OCI-LY7 (cell line): Measurements from ENCODE around the gene CCDC102B. TPM values are rescaled to one million over a fixed set of nuclear protein-coding genes. Genes with fewer than 3 reads are reported as not detected.

Experiments
- BruUV-seq: library from RNA; stranded (reverse); fragments of 400-500 nt; replicated peaks from 2 replicates; lab custom pipeline; 2021; lab: Mats Ljungman, UMichigan
- CTCF ChIA-PET: fragments of 300-600 bp; sonication (Branson Sonifier 250); formaldehyde crosslinking; loops from one replicate; lab custom pipeline; 2022; ENCODE audit warnings: antibody characterized with exemption; ENCODE audit not compliant: unreplicated experiment; lab: Charles Lee
- POLR2A ChIA-PET: fragments of 300-600 bp; sonication (Branson Sonifier 250); formaldehyde crosslinking; loops from one replicate; lab custom pipeline; 2022; ENCODE audit warnings: antibody characterized with exemption; lab: Charles Lee
- DNase-seq: peaks from one replicate; pipeline ENCODE4 v3.0.0-alpha.2; 2015; ENCODE audit warnings: low spot score
- H2AFZ ChIP-seq: fragments of 200-600 bp; sonication (generic), shearing (Covaris generic); 2 replicates; pipeline ENCODE4 v1.6.1; 2014; ENCODE audit warnings: mild to moderate bottlenecking, antibody characterized with exemption, low read length, moderate library complexity
- H3K27ac ChIP-seq: fragments of 200-600 bp; sonication (generic); 2 replicates; pipeline ENCODE4 v1.5.1; 2014; ENCODE audit warnings: mixed run types, low read depth, mild to moderate bottlenecking, moderate library complexity, low read length, inconsistent platforms; ENCODE audit not compliant: poor library complexity, severe bottlenecking
- H3K36me3 ChIP-seq: fragments of 200-600 bp; sonication (generic); 2 replicates; pipeline ENCODE4 v1.6.1; 2014; ENCODE audit warnings: mild to moderate bottlenecking, antibody characterized with exemption, low read length, moderate library complexity, mixed read lengths; ENCODE audit not compliant: insufficient read depth
- H3K4me1 ChIP-seq: fragments of 200-600 bp; sonication (generic); 2 replicates; pipeline ENCODE4 v1.5.1; 2014; ENCODE audit warnings: mild to moderate bottlenecking, low read length; ENCODE audit not compliant: insufficient read depth, poor library complexity, severe bottlenecking
- H3K4me2 ChIP-seq: fragments of 200-600 bp; sonication (generic); 2 replicates; pipeline ENCODE4 v1.6.1; 2014; ENCODE audit warnings: mild to moderate bottlenecking, low read length
- H3K4me3 ChIP-seq: fragments of 200-600 bp; sonication (generic); 2 replicates; pipeline ENCODE4 v1.5.1; 2014; ENCODE audit warnings: mild to moderate bottlenecking, low read depth, low read length; ENCODE audit not compliant: poor library complexity, severe bottlenecking
- H3K79me2 ChIP-seq: fragments of 200-600 bp; sonication (generic); 2 replicates; pipeline ENCODE4 v1.6.1; 2016; ENCODE audit warnings: low read depth, mild to moderate bottlenecking, low read length, moderate library complexity, mixed read lengths; ENCODE audit not compliant: insufficient read depth
- H3K9me2 ChIP-seq: fragments of 200-600 bp; sonication (generic); 2 replicates; pipeline ENCODE4 v1.6.1; 2016; ENCODE audit warnings: mild to moderate bottlenecking, low read length, mixed read lengths; ENCODE audit not compliant: insufficient read depth
- H3K9me3 ChIP-seq: fragments of 200-600 bp; sonication (generic); 2 replicates; pipeline ENCODE4 v1.6.1; 2014; ENCODE audit warnings: mild to moderate bottlenecking, mixed run types, low read length, mixed read lengths
- H4K20me1 ChIP-seq: fragments of 200-600 bp; sonication (generic); 2 replicates; pipeline ENCODE4 v1.6.1; 2014; ENCODE audit warnings: mild to moderate bottlenecking, antibody characterized with exemption, low read length, moderate library complexity, mixed read lengths; ENCODE audit not compliant: insufficient read depth
- EZH2phosphoT487 ChIP-seq: fragments of 200-600 bp; sonication (generic); IDR thresholded peaks from 2 replicates; pipeline ENCODE4 v1.6.1; 2018; ENCODE audit warnings: low read depth, borderline replicate concordance, mild to moderate bottlenecking, mixed run types, antibody characterized with exemption, low read length, moderate library complexity, mixed read lengths
- intact Hi-C: fragments of 100-400 bp; cut with micrococcal nuclease; formaldehyde crosslinking; loops from one replicate; pipeline ENCODE4 v1.10.0; 2022; ENCODE audit not compliant: unreplicated experiment
- total RNA-seq, 2 experiments: library from RNA; depleted of rRNA in 1 of 2; stranded (reverse); fragments of >200 nt in 1 of 2; shearing (Covaris generic) in 1 of 2; gene quantifications; 2 replicates each; pipeline ENCODE4 v1.2.3, GENCODE V29; 2014 to 2022
- TF ChIP-seq, protein P1 (sequence below): fragments of 200-600 bp; sonication (generic); conservative IDR thresholded peaks from 2 replicates; pipeline ENCODE4 v1.5.1; 2014; ENCODE audit warnings: mild to moderate bottlenecking, antibody characterized with exemption, low read length, moderate library complexity, mixed read lengths

The CCDC102B gene
- total RNA-seq, 2 experiments from 2014 or later = 0.46 to 0.54 TPM

DNA sequence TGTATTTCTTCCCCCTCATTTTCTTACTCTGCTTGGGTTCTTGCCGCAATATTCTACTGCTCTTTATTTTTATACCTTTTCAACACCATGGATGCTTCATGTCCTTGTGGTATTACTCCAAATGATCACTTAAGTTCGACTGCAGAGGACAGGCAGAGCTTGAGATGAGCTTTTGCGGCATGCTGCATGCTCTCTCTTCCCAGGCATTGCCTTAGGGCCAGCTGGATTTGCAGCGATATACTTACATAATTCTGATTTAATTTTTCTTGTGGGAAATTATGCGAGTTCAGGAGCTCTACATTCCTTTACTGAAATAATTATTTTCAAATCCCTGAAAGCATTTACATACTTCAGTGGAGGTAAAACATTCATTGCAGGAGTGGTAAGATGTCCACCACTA lies 288.1 kb downstream of the CCDC102B start:
- no peak overlapping the region for H3K4me2 ChIP-seq
- no peaks in the 10 kb centered on the region for H3K9me2 ChIP-seq
- no peak for DNase-seq
- ChIA-PET POLR2A (no interaction called here), CTCF (no interaction called here)
- H3K9me3 ChIP-seq = no peaks in the 10 kb centered on the region
- intact Hi-C loops = no loop called here
- BruUV-seq = no TSS peak
- H2AFZ ChIP-seq = no peak overlapping the region
- H3K4me3 ChIP-seq = no peak overlapping the region
- H3K79me2 ChIP-seq = no peaks in the 10 kb centered on the region
- TF ChIP-seq EZH2phosphoT487 = no peak
- TF ChIP-seq, protein P1, sequence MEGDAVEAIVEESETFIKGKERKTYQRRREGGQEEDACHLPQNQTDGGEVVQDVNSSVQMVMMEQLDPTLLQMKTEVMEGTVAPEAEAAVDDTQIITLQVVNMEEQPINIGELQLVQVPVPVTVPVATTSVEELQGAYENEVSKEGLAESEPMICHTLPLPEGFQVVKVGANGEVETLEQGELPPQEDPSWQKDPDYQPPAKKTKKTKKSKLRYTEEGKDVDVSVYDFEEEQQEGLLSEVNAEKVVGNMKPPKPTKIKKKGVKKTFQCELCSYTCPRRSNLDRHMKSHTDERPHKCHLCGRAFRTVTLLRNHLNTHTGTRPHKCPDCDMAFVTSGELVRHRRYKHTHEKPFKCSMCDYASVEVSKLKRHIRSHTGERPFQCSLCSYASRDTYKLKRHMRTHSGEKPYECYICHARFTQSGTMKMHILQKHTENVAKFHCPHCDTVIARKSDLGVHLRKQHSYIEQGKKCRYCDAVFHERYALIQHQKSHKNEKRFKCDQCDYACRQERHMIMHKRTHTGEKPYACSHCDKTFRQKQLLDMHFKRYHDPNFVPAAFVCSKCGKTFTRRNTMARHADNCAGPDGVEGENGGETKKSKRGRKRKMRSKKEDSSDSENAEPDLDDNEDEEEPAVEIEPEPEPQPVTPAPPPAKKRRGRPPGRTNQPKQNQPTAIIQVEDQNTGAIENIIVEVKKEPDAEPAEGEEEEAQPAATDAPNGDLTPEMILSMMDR = no peak
- H3K4me1 ChIP-seq = no peaks in the 10 kb centered on the region
- H3K36me3 ChIP-seq = no peaks in the 10 kb centered on the region
- no peaks in the 10 kb centered on the region for H4K20me1 ChIP-seq
- H3K27ac ChIP-seq = no peak overlapping the region

DNA sequence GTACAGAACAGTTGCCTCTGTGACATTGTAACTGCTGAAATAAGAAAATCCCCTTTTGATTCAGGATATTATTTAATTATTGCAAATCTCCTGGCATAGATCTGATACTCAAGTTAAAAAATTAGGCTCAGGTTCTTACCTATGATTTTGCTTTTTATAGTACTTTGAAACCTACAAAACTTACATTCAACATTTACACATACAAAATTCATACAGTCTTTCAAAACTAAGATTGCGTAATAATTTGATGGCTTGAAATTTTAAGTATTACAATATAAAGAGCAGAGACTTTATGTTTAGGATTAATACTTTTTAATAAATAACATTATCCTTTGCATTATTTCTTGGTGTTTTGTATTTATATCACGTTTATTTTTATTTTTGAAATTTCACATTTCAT lies 291.1 kb downstream of the CCDC102B start:
- intact Hi-C loops = no loop called here

DNA sequence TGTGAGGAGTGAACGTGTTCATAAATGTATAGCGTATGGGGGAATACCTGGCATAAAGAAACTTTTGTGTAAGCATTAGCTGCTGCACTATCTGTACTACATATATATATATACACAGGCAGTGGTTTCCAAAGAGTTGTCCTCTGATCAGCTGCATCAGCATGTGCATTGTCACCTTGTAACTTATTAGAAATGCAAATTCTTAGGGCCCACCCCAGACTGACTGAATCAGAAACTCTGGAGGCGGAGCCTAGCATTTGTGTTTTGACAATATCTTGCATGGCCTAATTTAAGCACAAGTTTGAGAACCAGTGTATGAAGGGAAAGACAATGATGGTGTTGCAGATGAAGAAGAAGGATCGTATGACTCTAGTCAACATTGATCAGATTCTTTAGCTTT lies 299.5 kb downstream of the CCDC102B start:
- no peaks in the 10 kb centered on the region for H3K9me3 ChIP-seq
- no peaks in the 10 kb centered on the region for H3K4me1 ChIP-seq
- intact Hi-C loops = no loop called here
- no peaks in the 10 kb centered on the region for H4K20me1 ChIP-seq
- no TSS peak for BruUV-seq
- no peak overlapping the region for H3K4me3 ChIP-seq
- TF ChIP-seq, protein P1 = no peak
- no peak for TF ChIP-seq EZH2phosphoT487
- H3K79me2 ChIP-seq = no peaks in the 10 kb centered on the region
- no peaks in the 10 kb centered on the region for H3K36me3 ChIP-seq
- POLR2A ChIA-PET = no interaction called here
- DNase-seq = no peak
- no peaks in the 10 kb centered on the region for H3K9me2 ChIP-seq
- H3K27ac ChIP-seq = no peak overlapping the region
- H3K4me2 ChIP-seq = no peak overlapping the region
- CTCF ChIA-PET = no interaction called here
- no peak overlapping the region for H2AFZ ChIP-seq

More for the DNA sequence above, 291.1 kb downstream of the CCDC102B start:
- Histone ChIP-seq H3K9me2 (no peaks in the 10 kb centered on the region), H3K27ac (no peak overlapping the region), H3K4me1 (no peaks in the 10 kb centered on the region), H3K4me2 (no peak overlapping the region), H2AFZ (no peak overlapping the region), H3K9me3 (no peaks in the 10 kb centered on the region), H3K36me3 (no peaks in the 10 kb centered on the region), H3K79me2 (no peaks in the 10 kb centered on the region), H4K20me1 (no peaks in the 10 kb centered on the region), H3K4me3 (no peak overlapping the region)
- no TSS peak for BruUV-seq
- CTCF ChIA-PET = no interaction called here
- DNase-seq = no peak
- POLR2A ChIA-PET = no interaction called here
- TF ChIP-seq, protein P1 = no peak
- no peak for TF ChIP-seq EZH2phosphoT487
